Jurkat, Clone E6-1 (cell line): ENCODE data around the gene ARID2.

Source experiments
- DNase-seq: peaks from one replicate; pipeline ENCODE4 v3.0.0-alpha.2; 2011; ENCODE audit warnings: low read depth, low spot score
- H3K4me3 ChIP-seq: 2 replicates; pipeline ENCODE4 v1.5.1; 2011; ENCODE audit warnings: mild to moderate bottlenecking, low read length, control low read depth, moderate library complexity

The ARID2 gene

GRCh38 chr12:45833401-45833800 lies 103.9 kb downstream of the ARID2 start:
- no peak for DNase-seq
- no peak overlapping the region for H3K4me3 ChIP-seq

- no peak overlapping the region for H3K4me3 ChIP-seq
- DNase-seq = no peak
Observed at GRCh38 chr12:45834809-45835208, 105.3 kb downstream of the ARID2 start.

GRCh38 chr12:45839917-45840316 lies 110.4 kb downstream of the ARID2 start:
- no peak for DNase-seq
- no peak overlapping the region for H3K4me3 ChIP-seq

- H3K4me3 ChIP-seq = no peak overlapping the region
- DNase-seq = no peak
Observed at GRCh38 chr12:45849289-45849688, 119.8 kb downstream of the ARID2 start.

GRCh38 chr12:45850302-45850701 lies 120.8 kb downstream of the ARID2 start:
- no peak for DNase-seq

GRCh38 chr12:45852508-45852907 lies 123.0 kb downstream of the ARID2 start:
- H3K4me3 ChIP-seq = no peak overlapping the region
- DNase-seq = no peak

More at GRCh38 chr12:45850302-45850701, 120.8 kb downstream of the ARID2 start:
- H3K4me3 ChIP-seq = no peak overlapping the region

GRCh38 chr12:45853550-45853949 lies 124.0 kb downstream of the ARID2 start:
- H3K4me3 ChIP-seq = no peak overlapping the region
- no peak for DNase-seq

GRCh38 chr12:45863332-45863731 lies 133.8 kb downstream of the ARID2 start:
- no peak for DNase-seq
- H3K4me3 ChIP-seq = no peak overlapping the region

GRCh38 chr12:45866299-45866698 lies 136.8 kb downstream of the ARID2 start:
- no peak for DNase-seq

GRCh38 chr12:45872446-45872845 lies 142.9 kb downstream of the ARID2 start:
- H3K4me3 ChIP-seq = no peak overlapping the region
- DNase-seq = no peak

More at GRCh38 chr12:45866299-45866698, 136.8 kb downstream of the ARID2 start:
- H3K4me3 ChIP-seq = no peak overlapping the region

GRCh38 chr12:45877069-45877468 lies 147.6 kb downstream of the ARID2 start:
- H3K4me3 ChIP-seq = no peak overlapping the region
- DNase-seq = no peak

- H3K4me3 ChIP-seq = no peak overlapping the region
- no peak for DNase-seq
Observed at GRCh38 chr12:45878630-45879255, 149.2 kb downstream of the ARID2 start.

GRCh38 chr12:45879363-45879895 lies 149.9 kb downstream of the ARID2 start:
- H3K4me3 ChIP-seq = no peak overlapping the region
- no peak for DNase-seq

- H3K4me3 ChIP-seq = no peak overlapping the region
- no peak for DNase-seq
Observed at GRCh38 chr12:45880533-45880932, 151.0 kb downstream of the ARID2 start.

GRCh38 chr12:45883187-45883586 lies 153.7 kb downstream of the ARID2 start:
- no peak for DNase-seq
- no peak overlapping the region for H3K4me3 ChIP-seq

- no peak overlapping the region for H3K4me3 ChIP-seq
- DNase-seq = no peak
Observed at GRCh38 chr12:45886685-45887084, 157.2 kb downstream of the ARID2 start.

- DNase-seq = no peak
- H3K4me3 ChIP-seq = no peak overlapping the region
Observed at GRCh38 chr12:45887544-45887943, 158.0 kb downstream of the ARID2 start.

- no peak overlapping the region for H3K4me3 ChIP-seq
- no peak for DNase-seq
Observed at GRCh38 chr12:45890276-45890675, 160.8 kb downstream of the ARID2 start.

GRCh38 chr12:45893240-45893639 lies 163.7 kb downstream of the ARID2 start:
- peak; percentile 27 for DNase-seq
- no peak overlapping the region for H3K4me3 ChIP-seq

GRCh38 chr12:45895961-45896360 lies 166.5 kb downstream of the ARID2 start:
- H3K4me3 ChIP-seq = no peak overlapping the region
- no peak for DNase-seq

- H3K4me3 ChIP-seq = no peak overlapping the region
- no peak for DNase-seq
Observed at GRCh38 chr12:45898094-45898493, 168.6 kb downstream of the ARID2 start.
